ENCODE data around the gene ILKAP.

ILKAP gene

DNA sequence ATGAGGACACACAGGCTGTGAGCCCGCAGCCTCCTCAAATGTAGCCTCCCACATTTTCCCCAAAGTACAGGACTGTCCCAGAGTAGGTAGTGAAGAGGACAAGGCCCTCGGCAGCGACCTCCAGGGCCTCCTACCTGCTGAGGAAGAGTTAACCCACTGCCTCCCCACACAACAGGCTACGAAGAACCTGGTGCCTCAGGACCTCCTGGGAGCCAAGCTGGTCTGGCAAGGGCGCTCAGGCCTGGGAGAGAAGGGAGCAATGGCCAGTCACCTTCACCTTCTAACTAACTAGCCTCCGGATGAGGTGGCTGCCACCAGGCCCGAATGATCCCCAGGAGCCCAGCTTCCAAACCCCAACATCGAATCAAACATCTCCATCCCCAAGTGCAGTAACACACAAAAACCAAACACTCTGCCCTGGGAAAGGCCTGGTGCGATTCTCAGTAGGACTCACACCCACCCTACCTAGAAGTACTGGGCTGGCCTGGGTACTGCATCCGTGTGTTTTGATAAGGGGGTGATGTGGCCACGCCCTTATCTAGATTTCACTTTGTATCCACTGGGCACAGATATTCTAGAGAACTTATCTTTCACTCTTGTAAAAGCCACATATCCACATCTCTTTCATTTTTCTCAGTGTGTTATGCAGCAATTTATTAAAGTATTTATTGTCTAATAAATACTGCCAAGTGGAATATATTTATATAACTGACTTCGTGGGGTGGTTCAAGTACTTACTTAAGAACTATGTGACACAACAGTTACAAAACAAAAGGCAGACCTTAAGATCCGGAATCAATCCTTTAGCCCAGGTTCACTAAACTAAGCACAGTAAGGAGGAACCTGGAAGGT, 35.1 kb downstream of the ILKAP start:
- no peak for DNase-seq
- Histone ChIP-seq H3K36me3 (peaks cover 22 to 59% (median 48%) of the 10 kb centered on the region in 3 donors), H3K9me3 (no peaks in the 10 kb centered on the region), H3K27ac (peak overlapping the region; percentile 44 to 51), H3K4me1 (peaks cover 0 to 47% (median 32%) of the 10 kb centered on the region in 4 donors), H3K4me3 (no peak overlapping the region), H3K27me3 (peaks cover 0 to 10% of the 10 kb centered on the region in 2 donors)
- TF ChIP-seq, protein P1, sequence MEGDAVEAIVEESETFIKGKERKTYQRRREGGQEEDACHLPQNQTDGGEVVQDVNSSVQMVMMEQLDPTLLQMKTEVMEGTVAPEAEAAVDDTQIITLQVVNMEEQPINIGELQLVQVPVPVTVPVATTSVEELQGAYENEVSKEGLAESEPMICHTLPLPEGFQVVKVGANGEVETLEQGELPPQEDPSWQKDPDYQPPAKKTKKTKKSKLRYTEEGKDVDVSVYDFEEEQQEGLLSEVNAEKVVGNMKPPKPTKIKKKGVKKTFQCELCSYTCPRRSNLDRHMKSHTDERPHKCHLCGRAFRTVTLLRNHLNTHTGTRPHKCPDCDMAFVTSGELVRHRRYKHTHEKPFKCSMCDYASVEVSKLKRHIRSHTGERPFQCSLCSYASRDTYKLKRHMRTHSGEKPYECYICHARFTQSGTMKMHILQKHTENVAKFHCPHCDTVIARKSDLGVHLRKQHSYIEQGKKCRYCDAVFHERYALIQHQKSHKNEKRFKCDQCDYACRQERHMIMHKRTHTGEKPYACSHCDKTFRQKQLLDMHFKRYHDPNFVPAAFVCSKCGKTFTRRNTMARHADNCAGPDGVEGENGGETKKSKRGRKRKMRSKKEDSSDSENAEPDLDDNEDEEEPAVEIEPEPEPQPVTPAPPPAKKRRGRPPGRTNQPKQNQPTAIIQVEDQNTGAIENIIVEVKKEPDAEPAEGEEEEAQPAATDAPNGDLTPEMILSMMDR (IDR thresholded peaks at IDR 0.05): no peak
- intact Hi-C loops (cut with DNase I; ENCODE audit: low total_unique reads): no loop called here

DNA sequence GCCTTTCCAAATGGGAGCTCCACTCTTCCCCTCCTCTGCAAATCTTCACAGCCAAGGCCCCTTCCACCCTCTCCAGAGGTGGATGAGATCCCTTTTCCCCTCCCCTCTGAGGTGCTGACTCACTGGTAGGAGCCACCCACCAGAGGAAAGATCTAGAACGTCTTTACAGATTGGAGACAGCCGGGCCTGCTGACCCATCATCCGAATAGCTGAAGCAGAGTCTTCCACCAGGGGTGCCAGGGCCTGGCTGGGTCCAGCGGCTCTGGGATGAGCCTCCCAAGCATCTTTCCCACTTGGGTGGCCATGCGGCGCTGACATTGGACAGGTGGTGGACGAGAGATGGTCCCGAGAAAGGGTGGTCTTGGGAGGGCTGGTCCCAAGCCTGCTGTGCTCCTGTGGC, 35.7 kb downstream of the ILKAP start:
- peaks cover 16 to 53% (median 42%) of the 10 kb centered on the region in 3 donors for H3K36me3 ChIP-seq
- intact Hi-C loops (cut with DNase I; ENCODE audit: low total_unique reads): no loop called here
- peaks cover 0 to 17% of the 10 kb centered on the region in 2 donors for H3K27me3 ChIP-seq
- TF ChIP-seq, protein P1 (IDR thresholded peaks at IDR 0.05): no peak
- no peak for DNase-seq
- no peak overlapping the region for H3K4me3 ChIP-seq
- peak overlapping the region; percentile 44 to 51 for H3K27ac ChIP-seq
- no peaks in the 10 kb centered on the region for H3K9me3 ChIP-seq
- H3K4me1 ChIP-seq: peaks cover 0 to 51% (median 34%) of the 10 kb centered on the region in 4 donors

DNA sequence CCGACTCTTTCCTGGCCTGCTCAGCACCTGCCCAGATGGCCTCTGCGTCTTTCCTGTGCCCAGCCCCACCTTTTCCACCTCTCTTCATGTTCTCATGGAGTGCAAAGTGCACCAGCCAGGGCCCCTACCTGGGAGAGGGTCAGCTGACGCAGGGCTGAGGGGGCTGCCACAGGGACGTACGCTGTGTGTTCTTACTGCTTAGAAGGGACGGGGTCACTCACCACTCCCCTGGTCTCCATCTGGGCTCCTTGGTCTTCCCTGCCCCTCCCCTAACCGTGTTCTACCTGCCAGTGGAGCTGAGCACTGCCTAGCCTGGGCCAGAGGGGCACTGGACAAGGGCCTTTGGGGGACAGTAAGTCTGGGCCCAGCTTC, 36.2 kb downstream of the ILKAP start:
- intact Hi-C loops (cut with DNase I; ENCODE audit: low total_unique reads): no loop called here
- H3K4me1 ChIP-seq: peaks cover 0 to 51% (median 34%) of the 10 kb centered on the region in 4 donors
- DNase-seq: no peak
- peaks cover 0 to 21% of the 10 kb centered on the region in 2 donors for H3K27me3 ChIP-seq
- no peak overlapping the region for H3K4me3 ChIP-seq
- peaks cover 11 to 48% (median 37%) of the 10 kb centered on the region in 3 donors for H3K36me3 ChIP-seq
- H3K9me3 ChIP-seq: no peaks in the 10 kb centered on the region
- TF ChIP-seq, protein P1 (IDR thresholded peaks at IDR 0.05): no peak
- no peak overlapping the region for H3K27ac ChIP-seq

DNA sequence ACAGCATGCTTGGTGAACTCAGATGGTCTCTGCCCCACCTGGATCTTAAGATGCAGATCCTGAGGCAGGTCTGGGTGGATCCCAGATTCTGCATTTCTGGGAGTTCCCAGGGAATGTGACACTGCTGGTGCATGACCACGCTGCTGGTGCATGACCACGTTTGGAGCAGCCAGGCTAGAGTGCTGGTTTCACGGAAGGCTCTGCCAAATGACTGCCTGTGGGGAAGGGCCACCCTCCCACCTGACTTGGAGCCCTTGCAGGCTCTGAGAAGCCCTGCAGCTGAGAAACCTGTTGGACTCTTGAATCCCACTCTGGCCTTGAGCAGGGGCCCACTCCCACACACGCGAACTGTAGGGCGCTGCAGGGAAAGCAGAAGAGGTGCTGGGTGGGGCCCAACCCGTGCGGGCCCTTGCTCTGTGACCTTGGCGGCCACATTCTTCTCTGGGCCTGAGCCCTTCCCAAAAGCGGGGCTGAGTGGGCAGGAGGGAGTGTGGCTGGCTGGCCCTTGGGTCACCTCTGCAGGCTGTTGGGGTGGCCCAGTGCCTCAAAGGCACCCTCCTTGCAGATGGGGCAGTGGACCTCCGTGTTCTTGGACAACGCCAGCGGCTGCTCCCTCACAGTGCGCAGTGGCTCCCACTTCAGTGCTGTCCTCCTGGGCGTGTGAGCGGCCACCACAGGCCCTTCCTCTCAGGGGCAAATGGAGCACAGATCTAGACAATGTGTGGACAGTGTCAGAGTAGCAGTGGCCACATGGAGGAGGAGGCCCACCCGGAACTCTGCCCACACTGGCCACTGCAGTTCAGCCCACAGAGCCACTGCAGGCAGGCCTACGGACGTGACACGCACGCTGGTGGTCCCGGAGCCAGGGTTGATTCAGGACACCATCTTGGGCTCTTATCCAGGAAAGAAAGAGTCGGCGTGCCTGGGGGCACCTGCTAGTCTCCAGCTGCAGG, 36.8 kb downstream of the ILKAP start:
- H3K36me3 ChIP-seq: peaks cover 5 to 42% (median 31%) of the 10 kb centered on the region in 3 donors

More for the DNA sequence above, 36.8 kb downstream of the ILKAP start:
- H3K27ac ChIP-seq: no peak overlapping the region
- no peak overlapping the region for H3K4me3 ChIP-seq
- no peaks in the 10 kb centered on the region for H3K9me3 ChIP-seq
- peaks cover 0 to 49% (median 34%) of the 10 kb centered on the region in 4 donors for H3K4me1 ChIP-seq
- intact Hi-C loops (cut with DNase I; ENCODE audit: low total_unique reads): no loop called here
- TF ChIP-seq, protein P1 (IDR thresholded peaks at IDR 0.05): no peak
- no peak for DNase-seq
- H3K27me3 ChIP-seq: peaks cover 0 to 27% of the 10 kb centered on the region in 2 donors

Measured in tibial artery (tissue), 4 donors.